Measurements from ENCODE around the gene PRKAR1B.

GRCh38 chr7:519484-520390 lies 207.3 kb downstream of the PRKAR1B start, which contains the start of gene PDGFA:
- peak in 2 of 4 experiments; percentile 40 to 51 for TF ChIP-seq CTCF (IDR thresholded peaks at IDR 0.05)
- TF ChIP-seq EP300 (IDR thresholded peaks at IDR 0.05) = no peak

Measured in sigmoid colon (tissue), 4 donors.